MM.1S (cell line): ENCODE results near the gene TRIM3.

Experiments used
- DNase-seq: peaks from one replicate; pipeline ENCODE4 v3.0.0-alpha.2; 2015
- H2AFZ ChIP-seq: fragments of 300-600 bp; sonication (generic); 2 replicates; pipeline ENCODE4 v1.6.0; 2016; ENCODE audit warnings: antibody characterized with exemption, low read length
- H3F3A ChIP-seq: fragments of 300-600 bp; sonication (generic); 2 replicates; pipeline ENCODE4 v1.6.1; 2016; ENCODE audit warnings: mild to moderate bottlenecking, antibody characterized with exemption, low read length, moderate library complexity, mixed read lengths; ENCODE audit not compliant: insufficient read depth
- H3K27ac ChIP-seq: fragments of 300-600 bp; sonication (generic); 2 replicates; pipeline ENCODE4 v1.5.1; 2016; ENCODE audit warnings: mild to moderate bottlenecking, low read length
- H3K27me3 ChIP-seq: fragments of 300-600 bp; sonication (generic); replicated peaks from 2 replicates; pipeline ENCODE4 v1.6.0; 2016; ENCODE audit warnings: low read length; ENCODE audit not compliant: insufficient read depth
- H3K36me3 ChIP-seq: fragments of 300-600 bp; sonication (generic); replicated peaks from 2 replicates; pipeline ENCODE4 v1.6.1; 2016; ENCODE audit warnings: mild to moderate bottlenecking, low read length, mixed read lengths; ENCODE audit not compliant: insufficient read depth
- H3K4me1 ChIP-seq: fragments of 300-600 bp; sonication (generic); 2 replicates; pipeline ENCODE4 v1.6.1; 2016; ENCODE audit warnings: low read length, mixed read lengths
- H3K4me2 ChIP-seq: fragments of 300-600 bp; sonication (generic); 2 replicates; pipeline ENCODE4 v1.6.0; 2016; ENCODE audit warnings: low read depth, low read length
- H3K4me3 ChIP-seq: fragments of 300-600 bp; sonication (generic); 2 replicates; pipeline ENCODE4 v1.5.1; 2016; ENCODE audit warnings: low read length, mixed read lengths
- H3K79me2 ChIP-seq: fragments of 300-600 bp; sonication (generic); 2 replicates; pipeline ENCODE4 v1.6.1; 2016; ENCODE audit warnings: mixed run types, low read length, mixed read lengths
- H3K9ac ChIP-seq: fragments of 300-600 bp; sonication (generic); 2 replicates; pipeline ENCODE4 v1.6.1; 2016; ENCODE audit warnings: low read length, mixed read lengths
- H3K9me2 ChIP-seq: fragments of 300-600 bp; sonication (generic); replicated peaks from 2 replicates; pipeline ENCODE4 v1.6.1; 2016; ENCODE audit warnings: mild to moderate bottlenecking, low read length, mixed read lengths; ENCODE audit not compliant: insufficient read depth
- H3K9me3 ChIP-seq: fragments of 300-600 bp; sonication (generic); replicated peaks from 2 replicates; pipeline ENCODE4 v1.6.1; 2016; ENCODE audit warnings: mild to moderate bottlenecking, low read length, mixed read lengths; ENCODE audit not compliant: insufficient read depth
- H4K20me1 ChIP-seq: fragments of 300-600 bp; sonication (generic); 2 replicates; pipeline ENCODE4 v1.6.1; 2016; ENCODE audit warnings: mild to moderate bottlenecking, low read length, moderate library complexity, mixed read lengths; ENCODE audit not compliant: insufficient read depth
- CTCF ChIP-seq: fragments of 300-600 bp; sonication (generic); IDR thresholded peaks from 2 replicates; pipeline ENCODE4 v1.5.1; 2016; ENCODE audit warnings: antibody characterized with exemption, low read length, mixed read lengths
- EZH2 ChIP-seq: fragments of 300-600 bp; sonication (generic); optimal IDR thresholded peaks from 2 replicates; pipeline ENCODE3; 2017; ENCODE audit warnings: low read depth, mild to moderate bottlenecking, antibody characterized with exemption, low read length, mixed read lengths
- EZH2phosphoT487 ChIP-seq: fragments of 300-600 bp; sonication (generic); IDR thresholded peaks from 2 replicates; pipeline ENCODE4 v1.6.1; 2018; ENCODE audit warnings: antibody characterized with exemption, low read length

The TRIM3 gene

DNA sequence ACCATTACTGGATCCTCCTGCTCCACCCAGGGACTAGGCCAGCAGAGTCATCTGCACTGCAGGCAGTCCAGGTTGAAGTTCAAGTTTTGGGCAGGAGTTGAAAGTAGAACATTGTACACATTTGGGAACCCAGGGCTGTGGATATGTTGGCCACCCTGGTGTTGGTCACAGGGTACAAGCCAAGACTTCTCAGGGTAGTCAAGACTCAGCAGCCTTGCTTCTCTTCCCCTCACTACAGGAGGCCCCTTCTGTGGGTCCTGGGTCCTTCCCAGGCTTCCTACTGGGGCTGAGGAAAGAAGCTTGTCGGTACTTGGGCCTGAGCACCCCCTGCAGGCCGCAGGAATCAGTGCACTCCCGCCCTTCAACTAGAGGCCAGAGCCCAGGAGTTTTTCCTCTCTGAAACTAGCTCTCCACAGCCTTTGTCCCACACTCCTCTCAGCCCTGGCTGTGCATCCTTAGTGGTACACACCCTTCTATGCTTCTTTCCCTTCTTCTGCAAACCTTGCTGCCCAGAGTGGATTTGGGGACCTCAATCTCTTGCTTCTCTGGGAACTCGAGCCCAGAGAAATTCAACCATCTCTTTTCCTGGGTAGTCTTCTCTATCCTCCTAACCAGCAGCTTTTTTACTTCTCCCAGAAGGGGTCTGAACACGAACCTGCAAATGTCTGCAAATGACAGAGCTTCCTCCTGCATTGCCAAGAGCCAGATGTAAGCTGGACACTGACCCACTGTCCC lies 30.3 kb downstream of the TRIM3 start:
- Histone ChIP-seq H3K36me3 (no peaks in the 10 kb centered on the region), H3K4me2 (no peak overlapping the region), H3F3A (no peaks in the 10 kb centered on the region), H2AFZ (no peak overlapping the region), H3K27me3 (no peaks in the 10 kb centered on the region), H4K20me1 (no peaks in the 10 kb centered on the region), H3K79me2 (no peaks in the 10 kb centered on the region), H3K27ac (no peak overlapping the region), H3K9me3 (no peaks in the 10 kb centered on the region), H3K9ac (no peak overlapping the region), H3K4me1 (no peaks in the 10 kb centered on the region), H3K9me2 (no peaks in the 10 kb centered on the region), H3K4me3 (no peak overlapping the region)
- TF ChIP-seq CTCF: peak; percentile 84
- TF ChIP-seq EZH2: no peak
- DNase-seq: peak; percentile 44

GRCh38 chr11:6442441-6442840 lies 31.3 kb downstream of the TRIM3 start:
- no peaks in the 10 kb centered on the region for H3K79me2 ChIP-seq

GRCh38 chr11:6440906-6441358 lies 32.8 kb downstream of the TRIM3 start, which contains the start of gene HPX:
TSS of gene HPX (minus strand) at chr11:6440987. CDS start at chr11:6440963, 24 bp downstream.
- Histone ChIP-seq H3K79me2 (no peaks in the 10 kb centered on the region), H3K27ac (no peak within 1 kb of the TSS)

More at GRCh38 chr11:6442441-6442840, 31.3 kb downstream of the TRIM3 start:
- Histone ChIP-seq H3K27me3 (no peaks in the 10 kb centered on the region), H3K9ac (no peak overlapping the region), H3K4me2 (no peak overlapping the region), H2AFZ (no peak overlapping the region), H3K9me3 (no peaks in the 10 kb centered on the region), H3F3A (no peaks in the 10 kb centered on the region), H3K4me1 (no peaks in the 10 kb centered on the region), H3K9me2 (no peaks in the 10 kb centered on the region), H3K36me3 (no peaks in the 10 kb centered on the region), H3K4me3 (no peak overlapping the region), H4K20me1 (no peaks in the 10 kb centered on the region), H3K27ac (no peak overlapping the region)
- no peak for DNase-seq
- TF ChIP-seq CTCF: no peak
- no peak for TF ChIP-seq EZH2
- no peak for TF ChIP-seq EZH2phosphoT487

More at GRCh38 chr11:6440906-6441358, 32.8 kb downstream of the TRIM3 start, which contains the start of gene HPX:
- TF ChIP-seq CTCF (no peak), EZH2phosphoT487 (no peak), EZH2 (no peak)
- H3K9me3 ChIP-seq: no peaks in the 10 kb centered on the region
- H3K4me3 ChIP-seq: no peak within 1 kb of the TSS
- H3K4me2 ChIP-seq: no peak within 1 kb of the TSS
- no peaks in the 10 kb centered on the region for H3K36me3 ChIP-seq
- H3F3A ChIP-seq: no peaks in the 10 kb centered on the region
- no peak within 1 kb of the TSS for H2AFZ ChIP-seq
- H3K9ac ChIP-seq: no peak within 1 kb of the TSS
- H4K20me1 ChIP-seq: no peaks in the 10 kb centered on the region
- no peaks in the 10 kb centered on the region for H3K27me3 ChIP-seq
- DNase-seq: no peak
- H3K4me1 ChIP-seq: no peaks in the 10 kb centered on the region
- no peaks in the 10 kb centered on the region for H3K9me2 ChIP-seq
